ENCODE data around the gene ZNF761.

Gene ZNF761

DNA sequence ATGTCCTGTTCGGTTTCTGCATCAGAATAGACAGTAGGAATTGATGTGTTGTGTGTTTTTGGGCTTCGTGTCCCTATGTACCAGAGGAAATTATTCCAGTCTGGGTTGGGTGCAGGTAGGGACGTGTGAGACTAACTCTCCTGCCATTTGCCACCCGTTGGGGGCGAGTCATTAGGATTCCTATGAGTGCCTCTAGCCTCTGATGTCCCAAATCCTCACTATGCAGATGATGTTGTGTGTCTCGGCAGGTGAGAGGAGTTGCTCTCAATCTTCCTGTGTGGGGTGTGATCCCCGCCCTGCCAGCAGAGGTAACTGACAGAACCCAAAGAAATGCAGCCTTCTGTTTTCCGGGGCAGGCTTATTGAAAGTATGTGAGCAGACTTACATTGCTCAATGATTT is 74.9 kb downstream of the ZNF761 start:
- no peak for DNase-seq

All from anterior cingulate cortex (tissue), 58 donors.